ENCODE data around the gene CACNA1E. TPM values are rescaled to one million over a fixed set of nuclear protein-coding genes. Genes with fewer than 3 reads are reported as not detected.

Gene CACNA1E
- total and polyA plus RNA-seq, 2 donors (not counting 1 experiment from before 2014, with no cell fraction given): 0.37 to 0.40 TPM

- no peaks in the 10 kb centered on the region for H3K36me3 ChIP-seq (replicated peaks in 1 of 2; ENCODE audit: control extremely low read depth in 1 of 2, control insufficient read depth in 1 of 2, extremely low read depth in 1 of 2, insufficient read depth in 2 of 2, low read length in 1 of 2)
- H3K4me2 ChIP-seq (replicated peaks; ENCODE audit: low read depth, low read length, poor library complexity, severe bottlenecking): no peak overlapping the region
- WGBS (ENCODE audit: insufficient coverage): 83% methylated on average over 4 of the region's 4 CpGs
- TF ChIP-seq, protein P1, sequence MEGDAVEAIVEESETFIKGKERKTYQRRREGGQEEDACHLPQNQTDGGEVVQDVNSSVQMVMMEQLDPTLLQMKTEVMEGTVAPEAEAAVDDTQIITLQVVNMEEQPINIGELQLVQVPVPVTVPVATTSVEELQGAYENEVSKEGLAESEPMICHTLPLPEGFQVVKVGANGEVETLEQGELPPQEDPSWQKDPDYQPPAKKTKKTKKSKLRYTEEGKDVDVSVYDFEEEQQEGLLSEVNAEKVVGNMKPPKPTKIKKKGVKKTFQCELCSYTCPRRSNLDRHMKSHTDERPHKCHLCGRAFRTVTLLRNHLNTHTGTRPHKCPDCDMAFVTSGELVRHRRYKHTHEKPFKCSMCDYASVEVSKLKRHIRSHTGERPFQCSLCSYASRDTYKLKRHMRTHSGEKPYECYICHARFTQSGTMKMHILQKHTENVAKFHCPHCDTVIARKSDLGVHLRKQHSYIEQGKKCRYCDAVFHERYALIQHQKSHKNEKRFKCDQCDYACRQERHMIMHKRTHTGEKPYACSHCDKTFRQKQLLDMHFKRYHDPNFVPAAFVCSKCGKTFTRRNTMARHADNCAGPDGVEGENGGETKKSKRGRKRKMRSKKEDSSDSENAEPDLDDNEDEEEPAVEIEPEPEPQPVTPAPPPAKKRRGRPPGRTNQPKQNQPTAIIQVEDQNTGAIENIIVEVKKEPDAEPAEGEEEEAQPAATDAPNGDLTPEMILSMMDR (IDR thresholded peaks at IDR 0.05): no peak
- no peak for TF ChIP-seq EZH2 (IDR thresholded peaks at IDR 0.05; ENCODE audit: borderline replicate concordance, insufficient read depth, low read depth, low read length, poor library complexity, severe bottlenecking)
- no peak overlapping the region for H2AFZ ChIP-seq (ENCODE audit: insufficient read depth, low read depth, low read length, poor library complexity, severe bottlenecking)
- POLR2A ChIA-PET: no interaction called here
- no peak overlapping the region for H3K4me3 Mint-ChIP-seq
- DNase-seq (no peak), ATAC-seq (ENCODE audit: low read depth) (no peak)
- no peaks in the 10 kb centered on the region for H3K4me1 ChIP-seq (ENCODE audit: control insufficient read depth in 2 of 2, insufficient read depth in 2 of 2, low read length in 2 of 2)
- H3K27me3 ChIP-seq (replicated peaks in 1 of 4; ENCODE audit: control extremely low read depth in 1 of 4, control insufficient read depth in 3 of 4, insufficient read depth in 4 of 4, low read length in 3 of 4): no peaks in the 10 kb centered on the region
- no peaks in the 10 kb centered on the region for H3K79me2 ChIP-seq (ENCODE audit: control insufficient read depth, insufficient read depth, low read length)
- no peaks in the 10 kb centered on the region for H3K9me3 ChIP-seq (ENCODE audit: control extremely low read depth in 1 of 3, control insufficient read depth in 2 of 3, insufficient read depth in 1 of 3, low read length in 2 of 3)
- no peak overlapping the region for H3K4me3 ChIP-seq (ENCODE audit: control extremely low read depth in 1 of 5, extremely low read depth in 1 of 5, insufficient read depth in 1 of 5, low read depth in 2 of 5, low read length in 4 of 5)
- intact Hi-C loops (cut with micrococcal nuclease): no loop called here
- H4K20me1 ChIP-seq (ENCODE audit: control insufficient read depth, insufficient read depth, low read length, poor library complexity, severe bottlenecking): no peaks in the 10 kb centered on the region
- H3K4me1 Mint-ChIP-seq: no peaks in the 10 kb centered on the region
- no peaks in the 10 kb centered on the region for H3K9me3 Mint-ChIP-seq (ENCODE audit: insufficient read depth)
- H3K27ac ChIP-seq (ENCODE audit: low read length in 2 of 2): no peak overlapping the region
- H3K27ac Mint-ChIP-seq: no peak overlapping the region
- peaks cover 9% of the 10 kb centered on the region for H3K27me3 Mint-ChIP-seq
- H3K9ac ChIP-seq (ENCODE audit: low read length): no peak overlapping the region
- CTCF ChIA-PET: no interaction called here
These were observed 85.4 kb downstream of the CACNA1E start for GRCh38 chr1:181568736-181569135.

GRCh38 chr1:181577475-181577874, 94.2 kb downstream of the CACNA1E start:
- no peak overlapping the region for H3K4me3 Mint-ChIP-seq
- H3K9me3 Mint-ChIP-seq (ENCODE audit: insufficient read depth): no peaks in the 10 kb centered on the region
- Histone ChIP-seq H3K4me2 (replicated peaks; ENCODE audit: low read depth, low read length, poor library complexity, severe bottlenecking) (no peak overlapping the region), H3K79me2 (ENCODE audit: control insufficient read depth, insufficient read depth, low read length) (no peaks in the 10 kb centered on the region), H3K4me3 (ENCODE audit: control extremely low read depth in 1 of 5, extremely low read depth in 1 of 5, insufficient read depth in 1 of 5, low read depth in 2 of 5, low read length in 4 of 5) (no peak overlapping the region), H2AFZ (ENCODE audit: insufficient read depth, low read depth, low read length, poor library complexity, severe bottlenecking) (no peak overlapping the region), H3K27me3 (replicated peaks in 1 of 4; ENCODE audit: control extremely low read depth in 1 of 4, control insufficient read depth in 3 of 4, insufficient read depth in 4 of 4, low read length in 3 of 4) (peaks cover 0 to 3% (median 0%) of the 10 kb centered on the region in 4 experiments), H3K9me3 (ENCODE audit: control extremely low read depth in 1 of 3, control insufficient read depth in 2 of 3, insufficient read depth in 1 of 3, low read length in 2 of 3) (no peaks in the 10 kb centered on the region), H4K20me1 (ENCODE audit: control insufficient read depth, insufficient read depth, low read length, poor library complexity, severe bottlenecking) (no peaks in the 10 kb centered on the region), H3K36me3 (replicated peaks in 1 of 2; ENCODE audit: control extremely low read depth in 1 of 2, control insufficient read depth in 1 of 2, extremely low read depth in 1 of 2, insufficient read depth in 2 of 2, low read length in 1 of 2) (no peaks in the 10 kb centered on the region), H3K27ac (ENCODE audit: low read length in 2 of 2) (no peak overlapping the region), H3K9ac (ENCODE audit: low read length) (no peak overlapping the region), H3K4me1 (ENCODE audit: control insufficient read depth in 2 of 2, insufficient read depth in 2 of 2, low read length in 2 of 2) (no peaks in the 10 kb centered on the region)
- ATAC-seq (ENCODE audit: low read depth) (no peak), DNase-seq (no peak)
- POLR2A ChIA-PET: no interaction called here
- CTCF ChIA-PET: no interaction called here
- 97% methylated on average over 8 of the region's 8 CpGs for WGBS (ENCODE audit: insufficient coverage)
- H3K27ac Mint-ChIP-seq: no peak overlapping the region
- H3K4me1 Mint-ChIP-seq: no peaks in the 10 kb centered on the region
- no peak for TF ChIP-seq EZH2 (IDR thresholded peaks at IDR 0.05; ENCODE audit: borderline replicate concordance, insufficient read depth, low read depth, low read length, poor library complexity, severe bottlenecking)
- intact Hi-C loops (cut with micrococcal nuclease): no loop called here
- peaks cover 3% of the 10 kb centered on the region for H3K27me3 Mint-ChIP-seq
